NCI-H2227 treated with DMSO at 0.1 percent for 48 hours (cell line): ENCODE measurements around the gene NKPD1.

Source experiments
- DNase-seq: peaks from one replicate; lab custom pipeline; 2025; lab: John Stamatoyannopoulos, UW

Gene NKPD1

GRCh38 chr19:45117167-45117594 lies 43.6 kb downstream of the NKPD1 start:
- DNase-seq, result peak; percentile 6

- DNase-seq, result no peak
These were observed 44.8 kb downstream of the NKPD1 start for GRCh38 chr19:45115809-45116615.

- no peak for DNase-seq
These were observed 46.7 kb downstream of the NKPD1 start for GRCh38 chr19:45114116-45114515.

- no peak for DNase-seq
These were observed 47.2 kb downstream of the NKPD1 start for GRCh38 chr19:45113628-45114027.

- no peak for DNase-seq
These were observed 48.5 kb downstream of the NKPD1 start for GRCh38 chr19:45112111-45112827.
